OCI-M1 (cell line): ENCODE measurements around the gene UGT1A7.
A peak's percentile ranks its signal among the peaks of the same experiment; 100 is the strongest.

Experiments used
- DNase-seq: peaks from one replicate; lab custom pipeline; 2025; lab: John Stamatoyannopoulos, UW

UGT1A7 gene

DNA sequence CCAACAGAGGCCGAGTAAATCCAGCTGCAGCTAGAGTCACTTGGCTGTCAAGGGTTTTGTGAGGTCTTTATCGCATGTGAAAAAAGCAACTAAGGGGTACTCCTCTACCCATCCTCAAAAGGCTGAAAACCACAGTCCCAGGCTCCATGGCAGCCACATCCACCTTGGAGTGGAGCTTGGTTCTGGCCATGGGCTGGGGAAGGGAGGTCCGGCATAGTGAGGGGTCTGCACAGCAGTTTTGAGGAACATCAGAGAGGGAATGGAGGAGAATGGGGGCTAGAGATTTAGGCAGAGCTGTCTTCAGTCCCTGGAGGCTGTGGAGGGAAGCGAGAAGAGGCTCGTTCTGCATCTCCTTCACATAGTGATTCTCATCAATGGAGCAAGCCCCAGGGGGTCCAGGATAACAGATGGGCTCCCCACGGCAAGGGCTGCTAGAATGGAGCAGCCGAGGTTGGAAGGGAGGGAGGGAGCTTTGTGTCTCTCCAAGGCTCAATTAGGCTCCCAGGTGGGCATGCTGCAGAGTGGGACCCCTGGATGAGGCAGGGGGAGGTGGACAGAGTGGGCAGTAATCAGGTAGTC, 117.5 kb downstream of the UGT1A7 start:
- DNase-seq = no peak

DNA sequence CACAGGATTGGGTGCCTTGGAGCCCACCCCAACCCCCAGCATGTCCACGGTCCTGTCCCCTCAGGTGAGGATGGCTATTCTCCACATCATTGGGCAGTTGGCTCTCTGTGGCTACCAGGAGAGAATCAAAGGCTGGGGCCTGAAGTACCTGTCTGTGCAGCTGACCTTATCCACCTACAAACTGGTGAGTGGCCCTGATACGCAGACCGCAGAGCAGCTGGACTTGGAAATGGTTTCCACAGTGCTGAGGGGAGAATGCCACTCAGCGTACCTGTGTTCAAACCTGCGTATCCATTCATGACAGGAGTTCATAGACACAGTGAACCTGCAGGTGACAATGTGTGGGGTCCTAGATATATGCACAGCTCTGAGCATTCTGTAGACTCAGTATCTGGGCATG, 118.0 kb downstream of the UGT1A7 start:
- no peak for DNase-seq

DNA sequence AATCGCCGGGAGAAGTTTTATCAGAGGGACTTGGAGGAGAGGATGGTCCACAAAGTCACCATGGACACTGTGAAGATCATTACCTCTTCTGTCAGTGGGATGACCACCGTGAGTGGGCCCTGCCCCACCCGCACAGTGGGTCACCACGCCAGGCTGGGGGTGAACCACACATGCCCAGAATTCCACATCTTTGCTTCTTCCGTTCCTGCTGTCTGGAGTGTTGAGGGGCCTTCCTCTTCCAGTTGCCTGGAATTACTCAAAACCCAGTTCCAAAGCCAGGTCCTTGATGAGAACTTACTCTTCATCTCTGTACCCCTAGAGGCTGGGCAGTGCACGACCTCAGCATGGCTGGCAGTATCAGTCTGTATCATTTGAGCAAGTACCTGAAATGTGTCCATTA, 118.5 kb downstream of the UGT1A7 start:
- no peak for DNase-seq

DNA sequence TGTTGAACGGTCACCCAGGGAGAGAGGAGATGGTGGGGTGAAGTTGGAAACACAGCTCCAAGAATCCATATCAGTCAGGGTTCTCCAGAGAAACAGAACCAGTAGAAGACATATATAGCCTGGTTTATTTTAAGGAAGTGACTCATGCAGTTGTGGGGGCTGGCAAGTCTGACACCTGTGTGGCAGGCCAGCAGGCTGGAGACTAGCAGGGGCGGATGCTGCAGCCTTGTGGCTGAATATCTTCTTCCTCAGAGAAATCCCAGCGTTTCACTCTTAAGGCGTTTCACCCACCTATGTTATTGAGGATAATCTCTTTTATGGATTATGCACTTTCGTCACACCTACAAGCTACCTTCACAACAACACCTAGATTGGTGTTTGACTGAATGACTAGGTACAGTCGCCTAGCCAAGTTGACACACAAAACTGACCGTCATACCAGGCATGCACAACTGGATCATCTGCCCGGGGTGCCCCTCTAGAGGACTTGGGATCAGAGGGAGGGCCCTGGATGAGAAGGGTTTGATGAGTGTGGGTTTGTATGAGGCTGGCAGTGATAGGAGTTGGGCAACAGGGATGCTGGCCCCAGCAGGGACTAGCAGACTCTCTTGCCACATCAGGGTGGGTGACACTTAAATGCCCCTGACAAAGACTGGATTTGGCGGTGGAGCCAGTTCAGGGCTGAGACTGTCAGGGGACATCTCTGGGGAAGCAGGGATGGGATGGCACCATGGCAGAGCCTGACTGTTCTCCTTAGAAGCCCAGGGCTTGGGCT, 119.8 kb downstream of the UGT1A7 start:
- peak; percentile 9 for DNase-seq

DNA sequence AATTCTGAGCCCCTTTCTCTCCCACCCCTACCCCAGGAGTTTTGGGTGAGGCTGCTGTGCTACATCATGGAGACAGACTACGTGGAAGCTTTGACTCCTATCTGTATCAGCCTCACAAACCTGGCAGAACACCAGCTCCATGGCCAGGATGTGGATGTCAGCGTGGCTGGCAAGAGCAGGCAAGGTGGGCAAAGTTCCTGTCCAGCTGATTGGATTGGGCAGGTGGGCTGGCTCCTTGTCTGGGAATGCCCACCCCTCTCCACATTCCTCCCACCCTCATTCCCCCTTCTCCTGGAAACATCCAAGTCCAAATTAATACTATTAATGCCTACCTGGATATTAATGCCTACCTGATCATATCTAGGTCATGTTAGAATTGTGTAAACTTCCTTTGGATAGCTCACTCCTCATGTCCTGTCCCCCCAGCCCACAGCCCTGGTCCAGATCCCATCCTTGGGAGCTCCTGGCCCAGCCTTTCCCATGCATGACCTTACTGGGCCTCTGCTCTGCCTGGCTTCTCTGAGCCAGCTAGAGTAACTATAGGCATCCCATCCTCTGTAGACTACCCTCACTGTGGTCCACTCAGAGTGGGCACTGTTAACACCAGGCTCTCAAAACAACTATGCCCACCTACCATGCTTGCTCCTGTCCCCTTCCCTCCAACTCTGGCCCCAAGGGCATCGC, 120.6 kb downstream of the UGT1A7 start:
- DNase-seq = no peak

DNA sequence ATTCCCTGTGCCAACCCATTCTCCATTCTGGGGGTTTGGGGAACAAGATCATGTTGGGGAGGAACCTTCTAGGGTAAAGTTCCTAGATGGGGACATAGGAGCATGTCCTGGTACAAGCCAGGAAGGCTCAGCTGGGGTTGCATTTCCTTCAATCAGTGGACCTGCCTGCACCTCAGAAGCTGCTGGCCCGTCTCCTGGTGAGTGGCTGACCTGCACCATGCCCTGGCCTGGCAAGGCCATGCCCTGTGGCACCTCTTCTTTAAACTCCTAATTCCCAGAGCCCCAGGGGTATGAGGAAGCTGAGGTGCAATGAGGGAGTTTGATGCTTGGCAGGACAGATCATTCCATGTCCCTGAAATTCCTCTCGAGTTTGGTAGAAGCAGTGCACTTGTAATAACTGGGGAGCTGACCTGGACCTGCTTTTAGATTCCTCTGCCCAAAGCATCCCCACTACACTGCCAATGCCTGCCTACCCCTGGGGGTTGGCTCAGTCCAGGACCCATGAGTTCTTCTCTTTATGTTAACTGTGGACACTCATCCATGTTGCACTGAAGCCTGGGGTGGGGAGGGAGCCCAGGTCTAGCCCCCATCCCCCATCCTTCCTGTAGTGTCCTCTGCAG, 121.7 kb downstream of the UGT1A7 start:
- no peak for DNase-seq

DNA sequence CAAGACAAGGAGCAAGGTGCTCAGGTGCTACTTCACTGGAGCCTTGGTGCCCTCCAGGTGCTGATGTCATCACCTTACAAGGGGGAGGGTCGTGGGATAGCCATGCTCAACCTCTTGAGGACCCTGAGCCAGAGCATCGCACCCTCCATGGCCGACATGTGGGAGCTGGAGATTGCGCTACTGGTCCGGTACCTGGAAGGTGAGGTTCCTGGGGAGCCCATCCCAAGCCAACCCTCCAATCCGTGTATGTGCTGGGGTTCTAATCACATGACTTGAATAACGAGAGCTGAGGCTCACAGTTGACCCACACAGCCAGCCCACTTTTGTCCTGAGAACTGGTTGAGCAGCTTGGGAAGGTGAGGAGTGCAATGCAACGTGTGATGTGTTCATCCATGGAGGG, 122.3 kb downstream of the UGT1A7 start:
- DNase-seq = no peak

DNA sequence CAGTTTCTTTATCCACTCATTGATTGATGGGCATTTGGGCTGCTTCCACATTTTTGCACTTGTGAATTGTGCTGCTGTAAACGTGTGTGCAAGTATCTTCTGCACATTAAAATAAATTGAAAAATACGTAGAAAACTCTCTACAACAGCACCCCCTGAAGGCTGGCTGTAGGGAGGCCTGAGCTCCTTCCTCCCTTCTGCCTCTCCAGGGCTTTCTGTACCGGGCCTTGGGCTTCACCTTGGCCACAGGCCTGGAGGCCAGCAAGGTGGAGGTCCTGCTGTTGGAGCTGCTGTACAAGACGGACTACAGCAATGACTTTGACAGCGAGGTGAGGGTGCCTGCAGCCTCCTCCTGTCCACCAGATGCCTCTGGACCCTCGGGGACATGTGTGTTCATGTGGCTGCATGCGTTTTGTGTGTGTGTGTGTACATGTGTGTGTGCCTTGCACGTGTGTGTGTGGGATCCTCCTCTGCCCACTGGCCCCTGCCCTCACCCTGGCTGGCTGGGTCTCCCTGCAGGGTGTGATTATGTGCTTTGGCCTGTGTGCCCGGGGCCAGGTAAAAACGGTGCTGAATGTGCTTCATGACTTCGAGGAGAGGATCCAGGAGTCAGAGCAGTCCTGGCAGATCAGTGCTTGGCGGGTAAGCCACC, 125.6 kb downstream of the UGT1A7 start:
- DNase-seq = no peak

DNA sequence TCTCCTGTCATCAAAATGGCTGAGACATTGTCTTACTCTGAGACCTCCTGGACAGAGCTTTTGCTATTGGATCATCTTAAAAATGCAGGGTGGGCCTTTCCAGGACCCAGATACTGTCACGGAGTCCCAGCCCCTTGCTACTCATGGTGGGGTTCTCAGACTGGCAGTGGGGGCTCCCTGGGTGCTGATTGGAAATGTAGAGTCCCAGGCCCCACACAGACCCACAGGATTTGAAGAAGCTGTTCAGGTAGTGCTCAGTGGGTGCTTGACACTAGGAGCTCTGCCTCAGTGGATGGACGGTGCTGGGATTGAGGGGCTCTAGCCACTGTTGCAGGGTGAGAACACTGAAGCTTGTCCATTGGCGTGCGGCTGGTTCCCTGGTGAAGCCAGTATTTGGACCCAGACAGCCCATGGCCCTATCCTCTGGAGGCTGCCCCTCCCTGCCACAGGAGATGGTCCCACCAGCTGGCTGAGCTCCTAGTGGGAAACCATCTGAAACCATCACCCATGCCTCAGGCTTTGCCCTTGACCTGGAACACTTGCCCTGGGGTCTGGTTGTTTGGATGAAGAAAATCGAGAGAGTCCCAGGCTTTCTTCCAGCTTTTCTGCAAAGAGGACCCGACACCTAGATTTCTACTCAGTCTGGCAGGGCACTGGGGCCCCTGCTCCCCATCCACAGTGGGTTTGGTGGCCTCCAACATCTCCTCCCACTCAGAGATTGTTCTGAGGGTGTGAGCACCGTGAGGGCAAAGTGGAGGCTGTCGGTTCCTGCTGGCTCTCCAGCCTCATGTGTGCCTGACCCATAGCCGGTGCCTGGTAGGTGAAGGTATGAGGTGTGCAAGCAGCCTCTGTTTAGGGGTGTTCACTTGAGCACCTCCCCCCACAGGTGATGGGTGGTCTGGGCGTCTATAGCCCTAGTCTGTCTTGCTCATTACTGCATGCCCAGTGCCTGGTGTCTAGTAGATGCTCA, 126.5 kb downstream of the UGT1A7 start:
- DNase-seq = no peak

DNA sequence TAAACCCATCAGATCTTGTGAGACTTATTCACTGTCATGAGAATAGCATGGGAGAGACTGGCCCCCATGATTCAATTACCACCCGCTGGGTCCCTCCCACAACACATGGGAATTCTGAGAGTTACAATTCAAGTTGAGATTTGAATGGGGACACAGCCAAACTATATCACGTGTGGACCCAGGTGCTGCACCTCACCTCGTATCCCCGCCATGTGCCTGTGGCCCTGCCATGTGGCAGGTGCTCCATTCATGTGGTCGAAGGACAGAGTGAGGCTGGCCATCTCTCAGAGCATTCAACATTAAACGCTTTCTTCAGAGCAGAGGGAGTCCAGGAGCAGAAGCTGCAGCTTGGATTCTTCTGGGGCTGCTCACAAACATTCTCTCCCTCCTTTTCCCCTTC, 128.7 kb downstream of the UGT1A7 start:
- no peak for DNase-seq

DNA sequence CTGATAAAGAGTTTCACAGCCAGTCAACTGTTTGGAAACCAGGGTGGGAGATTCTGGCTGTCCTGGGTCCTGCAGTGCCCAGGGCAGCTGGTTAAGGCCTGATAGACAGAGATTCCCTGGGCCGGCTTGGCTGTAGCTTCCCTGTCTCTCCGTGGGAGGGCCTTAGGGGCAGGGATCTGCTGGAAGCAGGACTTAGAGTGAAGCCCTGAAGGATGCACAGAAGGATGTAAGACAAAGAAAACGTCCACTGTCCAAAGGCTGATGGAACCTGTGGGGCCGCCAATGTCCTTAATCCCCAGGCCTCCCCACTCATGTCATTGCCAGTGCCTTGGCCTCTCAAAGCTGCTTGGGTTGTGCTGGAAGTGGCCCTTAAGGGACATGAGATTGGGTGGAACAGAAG, 129.4 kb downstream of the UGT1A7 start:
- DNase-seq = no peak

DNA sequence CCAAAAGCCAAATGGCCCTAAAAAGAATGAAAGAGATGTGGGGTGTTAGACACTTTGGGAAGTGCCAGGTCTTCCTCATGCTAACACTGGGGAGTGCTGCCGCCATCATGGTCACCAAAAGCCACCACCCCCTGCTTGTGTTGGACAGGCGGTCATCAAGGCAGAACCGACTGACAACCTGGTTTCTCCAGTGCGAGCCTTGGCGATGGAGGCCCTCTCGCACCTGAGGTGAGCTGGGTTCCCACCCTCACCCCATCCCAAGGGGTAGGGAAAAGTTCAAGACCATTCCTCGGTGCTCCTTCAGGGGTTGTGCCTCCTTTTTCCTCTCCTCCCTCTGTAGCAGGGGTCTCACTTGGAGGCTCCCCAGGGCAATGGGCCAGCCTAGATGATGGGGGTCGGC, 130.0 kb downstream of the UGT1A7 start:
- no peak for DNase-seq

DNA sequence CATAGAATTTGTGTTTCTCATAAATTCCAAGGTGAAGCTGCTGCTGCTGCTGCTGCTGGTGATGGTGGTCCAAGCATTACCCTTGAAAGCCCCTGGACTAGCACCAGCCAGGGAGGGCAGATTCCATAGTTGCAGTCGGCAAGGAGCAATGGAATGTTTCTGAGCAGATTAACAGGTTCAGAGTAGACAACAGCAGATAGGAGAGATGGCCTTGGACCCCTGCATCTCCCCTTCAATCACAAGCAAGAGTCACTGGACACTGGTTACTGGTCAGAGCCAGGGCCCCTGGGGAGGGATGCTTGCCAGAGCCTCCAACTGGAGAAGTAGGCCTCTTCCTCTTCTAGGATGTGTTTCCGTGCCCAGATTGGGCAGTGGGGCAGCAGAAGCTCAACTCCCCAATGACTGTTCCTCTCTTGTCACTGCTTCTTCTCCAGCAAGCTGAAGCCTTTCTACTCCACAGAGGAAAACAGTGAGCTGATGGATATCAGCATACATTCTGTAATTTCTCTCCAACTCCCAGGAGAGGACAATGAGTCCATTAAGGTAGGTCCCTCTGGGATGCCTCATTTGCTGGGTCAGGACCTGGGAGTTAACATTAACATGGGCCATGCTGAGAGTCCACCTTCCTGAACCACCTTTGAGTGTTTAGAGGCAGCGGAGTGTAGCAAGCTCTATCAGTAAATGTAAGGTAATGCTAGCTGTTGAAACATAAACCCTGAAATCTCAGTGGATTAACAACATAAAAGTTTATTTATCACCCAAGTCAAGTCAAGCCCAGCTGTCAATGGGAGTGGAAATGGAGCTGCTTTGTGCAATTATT, 131.7 kb downstream of the UGT1A7 start:
- no peak for DNase-seq

DNA sequence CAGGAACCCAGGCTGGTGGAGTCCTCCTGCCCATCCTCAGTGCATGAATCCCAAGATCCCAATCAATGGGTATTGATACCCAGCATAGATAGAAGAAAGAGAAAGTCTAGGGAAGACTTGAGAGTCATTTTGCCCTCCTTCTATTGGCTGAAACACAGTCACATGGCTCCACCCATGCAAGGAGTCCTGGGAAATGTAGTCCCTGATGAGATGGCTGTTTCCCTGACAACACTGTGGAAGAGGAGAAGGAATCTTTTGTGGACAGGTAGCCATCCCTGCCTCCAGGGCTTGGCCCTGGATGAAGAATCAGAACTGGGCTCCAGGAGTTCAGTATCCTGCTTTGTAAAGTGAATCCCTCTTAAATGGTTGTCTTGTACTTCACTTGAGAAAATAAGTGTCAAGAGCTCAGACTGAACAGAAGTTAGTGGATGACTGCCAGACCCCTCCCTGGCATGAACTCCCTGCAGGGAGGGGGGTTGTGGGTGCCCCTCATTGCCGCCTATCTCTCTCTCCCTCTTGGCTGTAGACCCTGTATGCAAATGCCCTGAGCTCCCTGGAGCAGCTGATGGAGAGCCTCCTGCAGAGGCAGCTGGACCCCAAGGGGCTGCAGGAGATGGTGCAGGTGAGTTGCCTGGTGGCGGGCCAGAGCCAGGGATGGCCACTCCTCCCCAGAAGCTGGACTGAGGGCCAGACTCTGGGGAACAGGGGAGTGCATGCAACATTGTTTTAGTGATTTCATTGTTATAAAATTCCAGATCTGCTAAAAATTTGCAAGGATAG, 132.5 kb downstream of the UGT1A7 start:
- no peak for DNase-seq

DNA sequence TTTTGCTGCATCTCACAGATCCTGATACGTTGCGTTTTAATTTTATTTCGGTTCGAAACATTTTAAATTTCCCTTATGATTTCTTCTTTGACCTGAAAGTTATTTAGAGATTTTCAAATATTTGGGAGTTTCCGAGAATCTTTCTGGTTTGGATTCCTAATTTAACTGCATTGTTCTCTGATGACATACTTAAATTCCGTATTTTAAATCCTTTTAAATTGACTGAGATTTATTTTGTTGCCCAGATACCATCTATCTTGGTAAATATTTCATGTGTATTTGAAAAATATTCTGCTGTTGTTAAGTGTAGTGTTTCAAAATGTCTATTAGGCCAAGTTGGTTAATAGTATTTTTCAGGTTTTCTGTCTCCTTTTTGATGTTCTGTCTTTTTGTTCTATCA, 134.2 kb downstream of the UGT1A7 start:
- DNase-seq = no peak

DNA sequence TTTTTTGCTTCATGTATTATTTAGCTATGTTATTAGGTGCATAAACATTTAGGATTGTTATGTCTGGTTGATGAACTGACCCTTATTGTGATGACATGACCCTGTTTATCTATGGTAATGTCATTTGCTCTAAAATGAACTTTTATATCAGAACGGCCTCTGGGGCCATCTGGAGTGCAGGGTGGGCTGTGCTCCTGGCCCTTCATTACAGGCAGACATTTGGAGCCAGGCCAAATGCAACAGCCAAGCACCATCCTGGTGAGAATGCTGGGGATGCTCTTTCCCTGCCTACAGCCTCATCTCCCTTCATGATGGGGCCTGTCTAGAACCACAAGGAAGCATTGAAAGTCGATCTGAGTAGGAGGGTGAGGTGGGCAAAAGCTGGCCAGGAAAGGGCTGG, 134.6 kb downstream of the UGT1A7 start:
- no peak for DNase-seq

DNA sequence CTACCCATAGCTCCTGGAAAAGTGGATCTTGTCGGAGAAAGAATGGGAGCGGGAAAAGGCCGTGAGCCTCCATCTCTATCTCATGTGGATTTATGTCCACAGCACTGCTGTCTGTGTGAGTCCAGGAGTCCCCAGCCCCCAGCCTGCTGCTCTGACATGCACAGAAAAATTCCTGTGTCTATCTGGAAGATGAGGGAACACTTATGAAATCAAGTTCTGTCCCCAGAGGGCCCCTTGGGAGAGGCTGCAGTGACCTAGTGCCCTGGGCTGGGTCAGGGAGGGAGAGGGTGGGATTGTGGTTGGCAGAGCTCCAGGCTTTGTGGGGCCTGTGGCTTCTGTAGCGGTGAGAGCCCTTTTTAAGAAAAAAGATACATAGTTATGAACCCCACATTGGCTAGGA, 135.1 kb downstream of the UGT1A7 start:
- no peak for DNase-seq

DNA sequence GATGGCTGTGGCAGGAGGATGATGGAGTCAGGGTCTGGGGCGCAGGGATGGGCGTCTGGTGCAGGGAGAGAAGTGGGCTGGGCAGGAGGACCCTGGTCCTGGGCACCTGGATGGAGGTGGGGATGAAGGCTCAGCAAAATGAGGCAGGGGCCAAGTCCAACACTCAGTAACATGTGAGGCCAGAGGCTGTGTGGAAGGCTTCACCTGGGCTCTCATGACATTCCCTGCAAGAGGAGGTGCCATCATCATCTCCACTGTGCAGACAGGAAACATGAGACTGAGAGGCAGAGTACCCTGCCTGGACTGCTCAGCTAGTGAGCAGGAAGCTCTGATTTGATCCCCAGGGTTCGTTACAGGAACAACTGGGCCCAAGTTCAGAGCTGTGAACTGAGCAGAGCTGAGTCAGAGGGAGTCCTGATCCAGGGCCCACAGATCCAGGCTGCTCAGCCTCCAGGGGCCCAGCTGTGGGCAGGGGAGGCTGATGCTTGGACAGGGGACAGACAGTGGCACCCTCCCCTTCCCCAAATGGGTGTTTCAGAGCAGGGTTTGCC, 135.7 kb downstream of the UGT1A7 start:
- DNase-seq = no peak

DNA sequence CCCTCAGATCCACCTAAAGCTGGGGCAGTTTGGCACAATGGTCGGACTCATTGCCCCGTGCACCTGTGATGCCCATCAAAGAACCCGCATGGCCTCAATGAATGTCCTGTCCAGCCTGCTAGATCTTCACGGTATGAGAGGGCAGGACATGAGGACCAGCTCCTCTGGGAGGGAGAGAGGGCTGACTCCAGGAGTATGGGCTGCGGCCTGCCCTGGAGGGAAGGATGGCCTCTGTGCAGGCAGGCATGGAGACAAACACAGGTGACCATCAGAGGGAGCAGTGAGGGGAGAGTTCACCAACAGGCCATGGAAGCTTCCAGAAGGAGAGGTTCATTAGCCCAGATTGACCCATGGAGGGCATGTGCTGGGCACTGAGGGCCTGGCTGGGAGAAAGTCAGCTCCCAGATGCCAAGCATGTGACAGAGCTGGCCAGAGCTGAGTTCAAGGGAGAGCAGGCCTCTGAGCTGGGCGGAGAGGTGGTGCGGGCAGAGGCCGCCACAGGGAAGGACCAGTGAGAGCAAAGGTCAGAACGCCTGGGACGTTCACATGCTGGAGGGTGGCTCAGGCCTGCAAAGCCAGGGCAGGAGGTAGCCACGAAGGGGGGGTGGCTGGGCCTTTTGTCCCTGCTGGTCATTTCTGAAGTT, 136.4 kb downstream of the UGT1A7 start:
- no peak for DNase-seq
